GM12892 (cell line): ENCODE measurements around the gene RPL13.

ENCODE experiments used
- POLR2A ChIP-seq: IDR thresholded peaks from 2 replicates; pipeline ENCODE4 v1.6.1; 2011; ENCODE audit warnings: low read depth, low read length, control low read depth
- POLR2AphosphoS5 ChIP-seq: IDR thresholded peaks from 2 replicates; pipeline ENCODE4 v1.6.1; 2011; ENCODE audit warnings: low read depth, low read length, control low read depth

GRCh38 chr16:89599902-89600301, 39.4 kb downstream of the RPL13 start:
- TF ChIP-seq POLR2A (no peak), POLR2AphosphoS5 (no peak)
